HCT116 (cell line): ENCODE measurements around the gene PTPRQ.

Experiments
- ATF3 ChIP-seq: IDR thresholded peaks from 2 replicates; pipeline ENCODE4 v1.6.1; 2012
- CEBPB ChIP-seq: IDR thresholded peaks from 2 replicates; pipeline ENCODE4 v1.6.1; 2012; ENCODE audit warnings: low read depth
- EZH2phosphoT487 ChIP-seq: fragments of 200-600 bp; IDR thresholded peaks from 2 replicates; pipeline ENCODE4 v1.6.1; 2018; ENCODE audit warnings: antibody characterized with exemption, borderline replicate concordance
- FOSL1 ChIP-seq: IDR thresholded peaks from 2 replicates; pipeline ENCODE4 v1.6.1; 2012; ENCODE audit warnings: low read depth
- POLR2A ChIP-seq: IDR thresholded peaks from 2 replicates; pipeline ENCODE4 v1.7.0; 2011; ENCODE audit warnings: borderline replicate concordance; ENCODE audit not compliant: insufficient read depth, insufficient read length; ENCODE audit errors: extremely low read depth
- POLR2AphosphoS5 ChIP-seq: IDR thresholded peaks from 2 replicates; pipeline ENCODE4 v1.6.1; 2011; ENCODE audit warnings: mild to moderate bottlenecking, low read depth, low read length, moderate library complexity
- TCF7L2 ChIP-seq: IDR thresholded peaks from 2 replicates; pipeline ENCODE4 v1.7.0; 2011; ENCODE audit warnings: borderline replicate concordance, inconsistent platforms; ENCODE audit not compliant: insufficient read depth, insufficient read length; ENCODE audit errors: extremely low read depth
- YY1 ChIP-seq: IDR thresholded peaks from 2 replicates; pipeline ENCODE4 v1.6.1; 2011; ENCODE audit warnings: low read length, low read depth, moderate library complexity, mild to moderate bottlenecking; ENCODE audit not compliant: insufficient replicate concordance; ENCODE audit errors: extremely low read depth
- TF ChIP-seq, protein P1 (sequence below), 3 experiments: fragments of 200-600 bp in 1 of 3; sonication (generic) in 1 of 3; IDR thresholded peaks in 2 of 3; conservative IDR thresholded peaks in 1 of 3; 2 replicates each; pipeline ENCODE4 v1.5.1; 2012 to 2017; ENCODE audit warnings: low read depth in 2 of 3, low read length in 2 of 3, antibody characterized with exemption in 1 of 3, borderline replicate concordance in 1 of 3, control low read depth in 1 of 3, mild to moderate bottlenecking in 1 of 3, mixed read lengths in 1 of 3, mixed run types in 1 of 3, moderate library complexity in 1 of 3; ENCODE audit not compliant: insufficient read depth in 1 of 3

GRCh38 chr12:80721326-80721725 is 277.3 kb downstream of the PTPRQ start:
- TF ChIP-seq FOSL1 (no peak), ATF3 (no peak), TCF7L2 (no peak), POLR2A (no peak), POLR2AphosphoS5 (no peak), EZH2phosphoT487 (no peak), CEBPB (no peak), YY1 (no peak)
- TF ChIP-seq, protein P1, sequence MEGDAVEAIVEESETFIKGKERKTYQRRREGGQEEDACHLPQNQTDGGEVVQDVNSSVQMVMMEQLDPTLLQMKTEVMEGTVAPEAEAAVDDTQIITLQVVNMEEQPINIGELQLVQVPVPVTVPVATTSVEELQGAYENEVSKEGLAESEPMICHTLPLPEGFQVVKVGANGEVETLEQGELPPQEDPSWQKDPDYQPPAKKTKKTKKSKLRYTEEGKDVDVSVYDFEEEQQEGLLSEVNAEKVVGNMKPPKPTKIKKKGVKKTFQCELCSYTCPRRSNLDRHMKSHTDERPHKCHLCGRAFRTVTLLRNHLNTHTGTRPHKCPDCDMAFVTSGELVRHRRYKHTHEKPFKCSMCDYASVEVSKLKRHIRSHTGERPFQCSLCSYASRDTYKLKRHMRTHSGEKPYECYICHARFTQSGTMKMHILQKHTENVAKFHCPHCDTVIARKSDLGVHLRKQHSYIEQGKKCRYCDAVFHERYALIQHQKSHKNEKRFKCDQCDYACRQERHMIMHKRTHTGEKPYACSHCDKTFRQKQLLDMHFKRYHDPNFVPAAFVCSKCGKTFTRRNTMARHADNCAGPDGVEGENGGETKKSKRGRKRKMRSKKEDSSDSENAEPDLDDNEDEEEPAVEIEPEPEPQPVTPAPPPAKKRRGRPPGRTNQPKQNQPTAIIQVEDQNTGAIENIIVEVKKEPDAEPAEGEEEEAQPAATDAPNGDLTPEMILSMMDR (IDR thresholded peaks at IDR 0.05 in 2 of 3, conservative IDR thresholded peaks at IDR 0.05 in 1 of 3; ENCODE audit: borderline replicate concordance in 1 of 3, insufficient read depth in 1 of 3, low read depth in 2 of 3, low read length in 2 of 3), result no peak
